BJ (cell line): ENCODE results near the gene UCKL1. TPM values are rescaled to one million over a fixed set of nuclear protein-coding genes. Genes with fewer than 3 reads are reported as not detected.

Source experiments
- CTCF ChIA-PET: fragments of 350-600 bp; formaldehyde crosslinking; extraction: SDS; loops from one replicate; lab custom pipeline; 2021; ENCODE audit warnings: antibody characterized with exemption, inconsistent platforms; lab: Yijun Ruan, JAX
- POLR2A ChIA-PET: fragments of 300-600 bp; sonication (Branson Sonifier 250); formaldehyde crosslinking; extraction: SDS; loops from one replicate; lab custom pipeline; 2021; ENCODE audit warnings: antibody characterized with exemption; lab: Charles Lee
- DNase-seq: peaks from one replicate; pipeline ENCODE4 v3.0.0-alpha.2; 2011; ENCODE audit warnings: low read depth
- H3K27me3 ChIP-seq: 2 replicates; pipeline ENCODE4 v1.6.0; 2011; ENCODE audit warnings: low read length; ENCODE audit not compliant: control insufficient read depth, insufficient read depth
- H3K36me3 ChIP-seq: 2 replicates; pipeline ENCODE4 v1.5.1; 2011; ENCODE audit warnings: low read length; ENCODE audit not compliant: control insufficient read depth, insufficient read depth
- H3K4me3 ChIP-seq: 2 replicates; pipeline ENCODE4 v1.5.1; 2011; ENCODE audit warnings: low read depth, mild to moderate bottlenecking, control low read depth, low read length
- CTCF ChIP-seq: IDR thresholded peaks from 2 replicates; pipeline ENCODE4 v1.5.1; 2011; ENCODE audit warnings: low read depth, mild to moderate bottlenecking, control low read depth, inconsistent platforms, low read length, moderate library complexity; ENCODE audit not compliant: insufficient read depth
- polyA plus RNA-seq: library from polyadenylated mRNA; depleted of rRNA; stranded (reverse); fragments of >200 nt; gene quantifications from 2 replicates; pipeline ENCODE4 v1.2.3, GENCODE V29; 2011

The UCKL1 gene
- polyA plus RNA-seq, 1 experiment: 40.1 TPM

- POLR2A ChIA-PET: interaction anchor here (0.7 kb wide), 1 partner anchor 378 kb away, joined by 3 read pairs; no protein-coding TSS in a partner anchor
- Histone ChIP-seq H3K27me3 (no peaks in the 10 kb centered on the region), H3K4me3 (no peak overlapping the region), H3K36me3 (peaks cover 27% of the 10 kb centered on the region)
- no peak for DNase-seq
- CTCF ChIA-PET: interaction anchor here (1.3 kb wide), 1 partner anchor 173 kb away, joined by 3 read pairs; no protein-coding TSS in a partner anchor
- no peak for TF ChIP-seq CTCF
These were observed 2.9 kb upstream of the UCKL1 start for GRCh38 chr20:63958964-63959698.

GRCh38 chr20:63958471-63958870 lies 2.3 kb upstream of the UCKL1 start:
- Histone ChIP-seq H3K4me3 (no peak overlapping the region), H3K27me3 (no peaks in the 10 kb centered on the region), H3K36me3 (peaks cover 23% of the 10 kb centered on the region)
- no peak for DNase-seq
- no peak for TF ChIP-seq CTCF
- ChIA-PET CTCF (interaction anchor here (1.3 kb wide), 1 partner anchor 172 kb away, joined by 3 read pairs; no protein-coding TSS in a partner anchor), POLR2A (interaction anchor here (0.7 kb wide), 1 partner anchor 377 kb away, joined by 3 read pairs; no protein-coding TSS in a partner anchor)

- CTCF ChIA-PET: interaction anchor here (1.2 kb wide), 1 partner anchor 11 kb away, joined by 3 read pairs; no protein-coding TSS in a partner anchor
- H3K36me3 ChIP-seq: peaks cover 20% of the 10 kb centered on the region
- POLR2A ChIA-PET: no interaction called here
- H3K4me3 ChIP-seq: no peak overlapping the region
- no peaks in the 10 kb centered on the region for H3K27me3 ChIP-seq
- no peak for TF ChIP-seq CTCF
- no peak for DNase-seq
These were observed 1.6 kb upstream of the UCKL1 start for GRCh38 chr20:63957690-63958441.

GRCh38 chr20:63957004-63957689 lies 931 bp upstream of the UCKL1 start:
- ChIA-PET POLR2A (no interaction called here), CTCF (interaction anchor here (1.2 to 1.4 kb wide), 2 partner anchors 12 to 17 kb away, joined by 3 to 7 read pairs; no protein-coding TSS in a partner anchor)
- TF ChIP-seq CTCF: peak; percentile 43; the same call in 1 of the 2 replicates
- Histone ChIP-seq H3K27me3 (no peaks in the 10 kb centered on the region), H3K36me3 (peaks cover 21% of the 10 kb centered on the region), H3K4me3 (peak overlapping the region; percentile 50)
- no peak for DNase-seq
